Endothelial cell of coronary artery (primary cell): ENCODE data around the gene MST1R. TPM values are rescaled to one million over a fixed set of nuclear protein-coding genes. Genes with fewer than 3 reads are reported as not detected.

Experiments
- total RNA-seq: library from RNA; depleted of rRNA; stranded (reverse); fragments of >200 nt; gene quantifications from 2 replicates; pipeline ENCODE4 v1.2.3, GENCODE V29; 2014

Gene MST1R
- 0.28 and 0.54 TPM in 2 replicates for total RNA-seq

GRCh38 chr3:49903451-49904424 is at the start of gene MST1R:
Gene MST1R, minus strand, starts transcription at chr3:49903873. Its CDS starts 264 bp downstream, at chr3:49903609.

GRCh38 chr3:49939858-49940666 is 36.4 kb upstream of the MST1R start, which contains the start of gene RBM6:
Gene RBM6, plus strand, starts transcription at chr3:49940150. Its CDS starts 22,492 bp downstream, at chr3:49962642.

GRCh38 chr3:49929291-49930167 is 25.9 kb upstream of the MST1R start, which contains the start of gene MON1A:
Gene MON1A, minus strand, starts transcription at chr3:49929811. Its CDS starts 16,465 bp downstream, at chr3:49913346.

GRCh38 chr3:49869525-49870126 is 34.0 kb downstream of the MST1R start, which contains the start of gene CAMKV:
Gene CAMKV, minus strand, starts transcription at chr3:49869906. Its CDS starts 7,518 bp downstream, at chr3:49862388.

GRCh38 chr3:49856181-49857005 is 47.3 kb downstream of the MST1R start, which contains the start of gene TRAIP:
Gene TRAIP, minus strand, starts transcription at chr3:49856564. Its CDS starts 111 bp downstream, at chr3:49856453.

Other genes starting within 250 kb of the MST1R start
- 86.8 and 109 TPM in 2 replicates for gene APEH, start 229.5 kb downstream of the MST1R start, total RNA-seq
- 1.7 and 3.9 TPM in 2 replicates for gene MST1, start 214.4 kb downstream of the MST1R start, total RNA-seq
- gene RNF123, start 214.3 kb downstream of the MST1R start, total RNA-seq = 17.5 and 30.5 TPM in 2 replicates
- not detected in 2 replicates for gene AMIGO3, start 184.2 kb downstream of the MST1R start, total RNA-seq
- gene GMPPB, start 179.9 kb downstream of the MST1R start, total RNA-seq = 36.7 and 47.6 TPM in 2 replicates
- 40.9 and 43.5 TPM in 2 replicates for gene IP6K1, start 117.3 kb downstream of the MST1R start, total RNA-seq
- not detected in 2 replicates for gene CDHR4, start 104.0 kb downstream of the MST1R start, total RNA-seq
- 18.9 and 23.4 TPM in 2 replicates for gene INKA1, start 100.6 kb downstream of the MST1R start, total RNA-seq
- 14.2 and 41.4 TPM in 2 replicates for gene UBA7, start 89.9 kb downstream of the MST1R start, total RNA-seq
- 2.1 and 4.3 TPM in 2 replicates for gene TRAIP, start 47.3 kb downstream of the MST1R start, total RNA-seq
- 0.18 TPM in 1 of 2 replicates, not detected in the other for gene CAMKV, start 34.0 kb downstream of the MST1R start, total RNA-seq
- 10.6 and 12.5 TPM in 2 replicates for gene MON1A, start 25.9 kb upstream of the MST1R start, total RNA-seq
- gene RBM6, start 36.3 kb upstream of the MST1R start, total RNA-seq = 36.3 and 55.8 TPM in 2 replicates
- gene RBM5, start 185.0 kb upstream of the MST1R start, total RNA-seq = 140 and 252 TPM in 2 replicates